DLD1 (cell line): ENCODE measurements around the gene ZNF593.

Experiments
- in situ Hi-C: cut with HindIII; loops from 2 replicates; pipeline ENCODE4 v1.10.0; 2017; ENCODE audit warnings: low sequenced_read_pairs

The ZNF593 gene

GRCh38 chr1:26169669-26170471 is at the start of gene ZNF593:
ZNF593 (plus strand) TSS chr1:26169908; CDS start chr1:26169984, 76 bp downstream.
- in situ Hi-C loops = loop anchor here (5.0 kb wide), 1 partner anchor 67 kb away; no protein-coding TSS in a partner anchor

GRCh38 chr1:26121854-26122773 is 47.6 kb upstream of the ZNF593 start:
- in situ Hi-C loops = no loop called here

- in situ Hi-C loops = no loop called here
Observed at GRCh38 chr1:26122988-26123973, 46.4 kb upstream of the ZNF593 start.

GRCh38 chr1:26124418-26125331 is 45.0 kb upstream of the ZNF593 start:
- in situ Hi-C loops = no loop called here

- in situ Hi-C loops = no loop called here
Observed at GRCh38 chr1:26125382-26125781, 44.3 kb upstream of the ZNF593 start.

GRCh38 chr1:26125946-26126320 is 43.8 kb upstream of the ZNF593 start:
- in situ Hi-C loops = no loop called here

- in situ Hi-C loops = no loop called here
Observed at GRCh38 chr1:26126321-26127084, 43.2 kb upstream of the ZNF593 start.

GRCh38 chr1:26127235-26128163 is 42.2 kb upstream of the ZNF593 start:
- in situ Hi-C loops = no loop called here

- in situ Hi-C loops = no loop called here
Observed at GRCh38 chr1:26129778-26130177, 39.9 kb upstream of the ZNF593 start.

- in situ Hi-C loops = no loop called here
Observed at GRCh38 chr1:26130695-26131094, 39.0 kb upstream of the ZNF593 start.

- in situ Hi-C loops = no loop called here
Observed at GRCh38 chr1:26132128-26132833, 37.4 kb upstream of the ZNF593 start.

- in situ Hi-C loops = no loop called here
Observed at GRCh38 chr1:26132834-26133167, 36.9 kb upstream of the ZNF593 start.

GRCh38 chr1:26134466-26134865 is 35.2 kb upstream of the ZNF593 start:
- in situ Hi-C loops = no loop called here

GRCh38 chr1:26138974-26139558 is 30.6 kb upstream of the ZNF593 start:
- in situ Hi-C loops = no loop called here

GRCh38 chr1:26142159-26142558 is 27.5 kb upstream of the ZNF593 start:
- in situ Hi-C loops = no loop called here

- in situ Hi-C loops = loop anchor here (5.0 kb wide), 1 partner anchor 43 kb away; no protein-coding TSS in a partner anchor
Observed at GRCh38 chr1:26145041-26145959, 24.4 kb upstream of the ZNF593 start.
